ENCODE data around the gene ZNF423.
"Not testable (repeated sequence)": the region's sequence is repeated elsewhere in the genome, so short reads cannot be mapped to it uniquely, and the experiment has no call there.

GRCh38 chr16:49677661-49678060 lies 178.3 kb downstream of the ZNF423 start:
- not testable (repeated sequence) for TF ChIP-seq CTCF (IDR thresholded peaks at IDR 0.05); POLR2AphosphoS5 (IDR thresholded peaks at IDR 0.05; ENCODE audit: low read depth, low read length); SIN3A (IDR thresholded peaks at IDR 0.05; ENCODE audit: borderline replicate concordance, insufficient read depth, low read depth, low read length)
